HL-60 (cell line): ENCODE data around the gene LENEP.

Experiments used
- CTCF ChIP-seq: IDR thresholded peaks from one replicate; pipeline ENCODE4 v1.5.1; 2011; ENCODE audit warnings: low read length, control low read depth, inconsistent platforms; ENCODE audit not compliant: insufficient read depth
- POLR2AphosphoS5 ChIP-seq: IDR thresholded peaks from 2 replicates; pipeline ENCODE4 v1.6.1; 2012; ENCODE audit warnings: low read depth

- TF ChIP-seq CTCF (no peak), POLR2AphosphoS5 (no peak; the same call in 1 of the 2 replicates)
These were observed 22.3 kb downstream of the LENEP start for GRCh38 chr1:155015527-155016230.
